Panc1 (cell line): Measurements from ENCODE around the gene UBC.

Experiments
- CTCF ChIP-seq: fragments of 450-650 bp; IDR thresholded peaks from 2 replicates; pipeline ENCODE4 v1.5.1; 2017; ENCODE audit warnings: mild to moderate bottlenecking
- POLR2AphosphoS5 ChIP-seq: IDR thresholded peaks from 2 replicates; pipeline ENCODE4 v1.6.1; 2012; ENCODE audit warnings: mild to moderate bottlenecking, low read depth, low read length, moderate library complexity
- REST ChIP-seq, 2 experiments: IDR thresholded peaks; 2 replicates each; pipeline ENCODE4 v1.6.1; 2011 to 2012; ENCODE audit warnings: low read depth in 2 of 2, control low read depth in 1 of 2, low read length in 1 of 2, mild to moderate bottlenecking in 1 of 2, moderate library complexity in 1 of 2; ENCODE audit not compliant: insufficient read depth in 1 of 2
- SIN3A ChIP-seq: IDR thresholded peaks from 2 replicates; pipeline ENCODE4 v1.6.1; 2012; ENCODE audit warnings: low read depth, mild to moderate bottlenecking, low read length, moderate library complexity, borderline replicate concordance; ENCODE audit not compliant: insufficient read depth

- TF ChIP-seq CTCF (no peak), REST (IDR thresholded peaks at IDR 0.05; ENCODE audit: insufficient read depth in 1 of 2, low read depth in 2 of 2, low read length in 1 of 2) (no peak), POLR2AphosphoS5 (no peak), SIN3A (no peak)
Measured at GRCh38 chr12:124902916-124903315, 11.5 kb downstream of the UBC start.
